Measurements from ENCODE around the gene ADH7.

DNA sequence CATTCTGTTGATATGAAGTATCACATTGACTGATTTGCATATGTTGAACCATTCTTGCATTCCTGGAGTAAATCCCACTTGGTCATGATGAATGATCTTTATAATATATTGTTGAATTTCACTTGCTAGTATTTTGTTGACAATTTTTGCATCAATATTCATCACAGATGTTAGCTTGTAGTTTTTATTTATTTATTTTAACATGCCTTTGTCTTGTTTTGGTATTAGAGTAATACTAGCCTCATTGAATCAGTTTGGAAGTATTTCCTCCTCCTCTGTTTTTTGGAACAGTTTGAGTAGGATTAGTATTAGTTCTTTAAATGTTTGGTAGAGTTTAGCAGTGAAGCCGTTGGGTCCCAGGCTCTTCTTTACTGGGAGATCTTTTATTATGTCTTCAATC, 68.7 kb downstream of the ADH7 start:
- TF ChIP-seq, protein P1, sequence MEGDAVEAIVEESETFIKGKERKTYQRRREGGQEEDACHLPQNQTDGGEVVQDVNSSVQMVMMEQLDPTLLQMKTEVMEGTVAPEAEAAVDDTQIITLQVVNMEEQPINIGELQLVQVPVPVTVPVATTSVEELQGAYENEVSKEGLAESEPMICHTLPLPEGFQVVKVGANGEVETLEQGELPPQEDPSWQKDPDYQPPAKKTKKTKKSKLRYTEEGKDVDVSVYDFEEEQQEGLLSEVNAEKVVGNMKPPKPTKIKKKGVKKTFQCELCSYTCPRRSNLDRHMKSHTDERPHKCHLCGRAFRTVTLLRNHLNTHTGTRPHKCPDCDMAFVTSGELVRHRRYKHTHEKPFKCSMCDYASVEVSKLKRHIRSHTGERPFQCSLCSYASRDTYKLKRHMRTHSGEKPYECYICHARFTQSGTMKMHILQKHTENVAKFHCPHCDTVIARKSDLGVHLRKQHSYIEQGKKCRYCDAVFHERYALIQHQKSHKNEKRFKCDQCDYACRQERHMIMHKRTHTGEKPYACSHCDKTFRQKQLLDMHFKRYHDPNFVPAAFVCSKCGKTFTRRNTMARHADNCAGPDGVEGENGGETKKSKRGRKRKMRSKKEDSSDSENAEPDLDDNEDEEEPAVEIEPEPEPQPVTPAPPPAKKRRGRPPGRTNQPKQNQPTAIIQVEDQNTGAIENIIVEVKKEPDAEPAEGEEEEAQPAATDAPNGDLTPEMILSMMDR (IDR thresholded peaks at IDR 0.05; ENCODE audit: low read length), result no peak
- TF ChIP-seq EZH2 (optimal IDR thresholded peaks at IDR 0.05; ENCODE audit: low read depth, low read length), result no peak
- no peak for TF ChIP-seq EZH2phosphoT487 (IDR thresholded peaks at IDR 0.05; ENCODE audit: low read length)
